Measurements from ENCODE around the gene EIF5A2. TPM values are rescaled to one million over a fixed set of nuclear protein-coding genes. Genes with fewer than 3 reads are reported as not detected.
"Not testable (repeated sequence)": the region's sequence is repeated elsewhere in the genome, so short reads cannot be mapped to it uniquely, and the experiment has no call there.

EIF5A2 gene
- total RNA-seq, result 4.9 and 11.7 TPM in 2 replicates

GRCh38 chr3:170908235-170909116, at the start of gene EIF5A2:
TSS of gene EIF5A2 (minus strand) at chr3:170908637. CDS start at chr3:170907806, 831 bp downstream.
- peak; percentile 66 for DNase-seq (ENCODE audit: low read depth, low spot score)

- DNase-seq (ENCODE audit: low read depth, low spot score), result no peak
Measured at GRCh38 chr3:170956647-170957046, 48.2 kb upstream of the EIF5A2 start.

- no peak for DNase-seq (ENCODE audit: low read depth, low spot score)
Measured at GRCh38 chr3:170953736-170954135, 45.3 kb upstream of the EIF5A2 start.

GRCh38 chr3:170953229-170953628, 44.8 kb upstream of the EIF5A2 start:
- DNase-seq (ENCODE audit: low read depth, low spot score), result no peak

GRCh38 chr3:170949211-170949610, 40.8 kb upstream of the EIF5A2 start:
- DNase-seq (ENCODE audit: low read depth, low spot score), result no peak

- no peak for DNase-seq (ENCODE audit: low read depth, low spot score)
Measured at GRCh38 chr3:170947018-170947769, 38.8 kb upstream of the EIF5A2 start.

GRCh38 chr3:170942011-170942410, 33.6 kb upstream of the EIF5A2 start:
- DNase-seq (ENCODE audit: low read depth, low spot score), result no peak

- peak; percentile 24 for DNase-seq (ENCODE audit: low read depth, low spot score)
Measured at GRCh38 chr3:170941551-170941950, 33.1 kb upstream of the EIF5A2 start.

- not testable (repeated sequence) for DNase-seq (ENCODE audit: low read depth, low spot score)
Measured at GRCh38 chr3:170933039-170933438, 24.6 kb upstream of the EIF5A2 start.

GRCh38 chr3:170923553-170923952, 15.1 kb upstream of the EIF5A2 start:
- not testable (repeated sequence) for DNase-seq (ENCODE audit: low read depth, low spot score)

- DNase-seq (ENCODE audit: low read depth, low spot score), result no peak
Measured at GRCh38 chr3:170918715-170919114, 10.3 kb upstream of the EIF5A2 start.

- DNase-seq (ENCODE audit: low read depth, low spot score), result no peak
Measured at GRCh38 chr3:170914690-170915089, 6.3 kb upstream of the EIF5A2 start.

GRCh38 chr3:170914212-170914611, 5.8 kb upstream of the EIF5A2 start:
- DNase-seq (ENCODE audit: low read depth, low spot score), result no peak

- DNase-seq (ENCODE audit: low read depth, low spot score), result no peak
Measured at GRCh38 chr3:170911051-170911450, 2.6 kb upstream of the EIF5A2 start.

- DNase-seq (ENCODE audit: low read depth, low spot score), result no peak
Measured at GRCh38 chr3:170910542-170910941, 2.1 kb upstream of the EIF5A2 start.

GRCh38 chr3:170909129-170909903, 879 bp upstream of the EIF5A2 start:
- DNase-seq (ENCODE audit: low read depth, low spot score), result no peak

- no peak for DNase-seq (ENCODE audit: low read depth, low spot score)
Measured at GRCh38 chr3:170907637-170908234, 701 bp downstream of the EIF5A2 start.

GRCh38 chr3:170905862-170906261, 2.6 kb downstream of the EIF5A2 start:
- DNase-seq (ENCODE audit: low read depth, low spot score), result no peak

GRCh38 chr3:170903123-170903522, 5.3 kb downstream of the EIF5A2 start:
- DNase-seq (ENCODE audit: low read depth, low spot score), result no peak

GRCh38 chr3:170899455-170899854, 9.0 kb downstream of the EIF5A2 start:
- no peak for DNase-seq (ENCODE audit: low read depth, low spot score)

GRCh38 chr3:170897978-170898377, 10.5 kb downstream of the EIF5A2 start:
- no peak for DNase-seq (ENCODE audit: low read depth, low spot score)

All from pulmonary artery endothelial cell (primary cell).